Upper lobe of left lung (tissue), 6 donors: ENCODE data around the gene CERS6. TPM values are rescaled to one million over a fixed set of nuclear protein-coding genes. Genes with fewer than 3 reads are reported as not detected.

ENCODE experiments used
- ATAC-seq, 2 donors: fragments of 200-7000 bp; cut with Tn5 transposase; one replicate each; pipeline ENCODE4 v1.9.1; 2022; ENCODE audit warnings: mild to moderate bottlenecking in 2 of 2, moderate library complexity in 2 of 2; ENCODE audit not compliant: low FRiP score in 2 of 2
- DNase-seq, 2 donors: peaks; one replicate each; pipeline ENCODE4 v3.0.0-alpha.2; 2019 to 2020
- H3K27ac ChIP-seq, 4 donors: fragments of 200-600 bp; sonication (generic); one replicate each; pipeline ENCODE4 v1.5.1; 2016 to 2019
- H3K27me3 ChIP-seq, 4 donors: fragments of 200-600 bp; sonication (generic); one replicate each; pipeline ENCODE4 v1.5.1; 2017 to 2019
- H3K36me3 ChIP-seq, 4 donors: fragments of 200-600 bp; sonication (generic); one replicate each; pipeline ENCODE4 v1.5.1; 2016 to 2019
- H3K4me1 ChIP-seq, 4 donors: fragments of 200-600 bp; sonication (generic); one replicate each; pipeline ENCODE4 v1.5.1; 2018 to 2019
- H3K4me3 ChIP-seq, 4 donors: fragments of 200-600 bp; sonication (generic); one replicate each; pipeline ENCODE4 v1.5.1; 2017 to 2019; ENCODE audit warnings: mild to moderate bottlenecking in 2 of 4, moderate library complexity in 1 of 4
- H3K9me3 ChIP-seq, 4 donors: fragments of 200-600 bp; sonication (generic); one replicate each; pipeline ENCODE4 v1.5.1; 2018 to 2019
- EP300 ChIP-seq, 4 donors: sonication (generic); formaldehyde crosslinking; IDR thresholded peaks; one replicate each; pipeline ENCODE4 v1.5.1; 2017; ENCODE audit warnings: antibody characterized with exemption in 4 of 4, control low read depth in 2 of 4
- POLR2A ChIP-seq, 4 donors: fragments of 450-650 bp; IDR thresholded peaks; one replicate each; pipeline ENCODE4 v1.5.1; 2016 to 2017; ENCODE audit warnings: antibody characterized with exemption in 4 of 4, mild to moderate bottlenecking in 2 of 4
- POLR2AphosphoS5 ChIP-seq, 2 donors: sonication (generic); formaldehyde crosslinking; IDR thresholded peaks; one replicate each; pipeline ENCODE4 v1.5.1; 2017; ENCODE audit warnings: antibody characterized with exemption in 2 of 2
- WGBS, 2 donors: methylation state at CpG; one replicate each; pipeline ENCODE4 v1.1.5; 2017 to 2018; 5-methylcytosine and 5-hydroxymethylcytosine counted together
- total RNA-seq, 6 donors: library from RNA; depleted of rRNA in 4 of 6; stranded (reverse); fragments of >200 nt in 4 of 6; gene quantifications; one replicate each; pipeline versions ENCODE4 v1.1.0 to v1.2.1, GENCODE V29; 2016 to 2021
- TF ChIP-seq, protein P1 (sequence below), 6 experiments: fragments of 450-650 bp in 4 of 6; fragments of 200-600 bp in 2 of 6; sonication (generic) in 2 of 6; IDR thresholded peaks; one replicate each; pipeline ENCODE4 v1.5.1; 2016 to 2019; ENCODE audit warnings: antibody characterized with exemption in 6 of 6
- donor health status: DM: no; HTN: no; CAD: no; lungs with moderate emphysema.
- donor health status: DM: no; HTN: yes; CAD: no; lungs with severe emphysema.

The CERS6 gene
- total RNA-seq, 6 donors from 2014 or later: 7.3 to 24.7 (median 16.6) TPM

DNA sequence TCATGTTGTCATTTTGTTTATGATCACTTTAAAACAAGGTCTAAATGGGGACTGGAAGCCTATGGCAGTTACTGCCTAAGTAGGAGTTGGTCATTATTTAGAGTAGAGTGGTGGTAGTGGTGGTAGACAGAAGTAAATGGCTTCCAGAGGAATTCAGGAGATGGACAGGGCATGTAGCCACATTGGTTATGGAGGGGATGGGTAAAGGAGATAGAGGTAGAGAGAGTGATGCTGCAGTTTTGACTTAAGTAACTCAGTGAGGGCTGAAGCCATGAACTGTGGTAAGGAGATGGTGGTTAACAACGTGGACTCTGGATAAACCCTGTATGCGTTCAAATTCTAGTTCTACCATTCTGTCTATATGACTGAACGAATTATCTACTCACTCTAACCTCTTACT is 284.7 kb downstream of the CERS6 start:
- ATAC-seq: no peak
- TF ChIP-seq POLR2AphosphoS5 (IDR thresholded peaks at IDR 0.05) (no peak), POLR2A (IDR thresholded peaks at IDR 0.05) (no peak), EP300 (IDR thresholded peaks at IDR 0.05) (no peak)
- TF ChIP-seq, protein P1, sequence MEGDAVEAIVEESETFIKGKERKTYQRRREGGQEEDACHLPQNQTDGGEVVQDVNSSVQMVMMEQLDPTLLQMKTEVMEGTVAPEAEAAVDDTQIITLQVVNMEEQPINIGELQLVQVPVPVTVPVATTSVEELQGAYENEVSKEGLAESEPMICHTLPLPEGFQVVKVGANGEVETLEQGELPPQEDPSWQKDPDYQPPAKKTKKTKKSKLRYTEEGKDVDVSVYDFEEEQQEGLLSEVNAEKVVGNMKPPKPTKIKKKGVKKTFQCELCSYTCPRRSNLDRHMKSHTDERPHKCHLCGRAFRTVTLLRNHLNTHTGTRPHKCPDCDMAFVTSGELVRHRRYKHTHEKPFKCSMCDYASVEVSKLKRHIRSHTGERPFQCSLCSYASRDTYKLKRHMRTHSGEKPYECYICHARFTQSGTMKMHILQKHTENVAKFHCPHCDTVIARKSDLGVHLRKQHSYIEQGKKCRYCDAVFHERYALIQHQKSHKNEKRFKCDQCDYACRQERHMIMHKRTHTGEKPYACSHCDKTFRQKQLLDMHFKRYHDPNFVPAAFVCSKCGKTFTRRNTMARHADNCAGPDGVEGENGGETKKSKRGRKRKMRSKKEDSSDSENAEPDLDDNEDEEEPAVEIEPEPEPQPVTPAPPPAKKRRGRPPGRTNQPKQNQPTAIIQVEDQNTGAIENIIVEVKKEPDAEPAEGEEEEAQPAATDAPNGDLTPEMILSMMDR (IDR thresholded peaks at IDR 0.05): no peak
- Histone ChIP-seq H3K4me3 (no peak overlapping the region), H3K27me3 (no peaks in the 10 kb centered on the region), H3K4me1 (no peaks in the 10 kb centered on the region), H3K9me3 (no peaks in the 10 kb centered on the region), H3K36me3 (no peaks in the 10 kb centered on the region), H3K27ac (no peak overlapping the region)
- 63 to 76% methylated on average over 3 of the region's 3 CpGs for WGBS, 2 donors
- DNase-seq: no peak

DNA sequence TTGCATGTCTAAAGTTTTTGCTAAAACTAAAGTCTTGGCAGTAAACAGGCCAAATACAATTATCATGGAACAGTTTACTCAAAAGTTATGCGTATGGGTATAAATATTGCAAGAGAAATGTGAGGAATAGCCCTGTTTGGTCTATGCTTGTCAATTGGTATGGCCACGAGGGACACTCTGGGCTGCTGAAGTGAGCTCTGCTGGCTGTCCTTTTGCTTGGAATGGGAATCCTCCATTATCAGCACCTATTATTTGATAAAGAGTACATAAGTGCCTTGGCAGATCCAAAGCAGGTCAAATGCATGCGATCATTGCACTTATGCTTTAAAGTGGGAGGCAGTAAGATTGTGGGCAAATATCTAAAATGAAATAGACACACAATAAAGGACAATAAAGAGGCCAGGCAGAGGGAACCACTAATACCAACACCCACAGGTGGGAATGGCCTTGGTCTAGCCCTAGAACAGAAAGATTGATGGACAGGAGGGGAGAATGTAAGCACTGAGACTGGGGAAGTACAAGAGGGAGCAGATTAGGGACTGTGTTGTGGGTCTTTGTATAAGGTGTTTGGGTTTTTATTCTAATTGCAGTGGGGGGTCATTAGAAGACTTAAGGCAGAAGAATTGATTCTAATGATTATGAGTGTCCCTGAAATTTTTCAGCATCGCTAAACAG is 286.3 kb downstream of the CERS6 start:
- 81 to 86% methylated on average over 4 of the region's 4 CpGs for WGBS, 2 donors
- no peaks in the 10 kb centered on the region for H3K27me3 ChIP-seq
- no peak for DNase-seq
- H3K27ac ChIP-seq: no peak overlapping the region
- H3K4me3 ChIP-seq: no peak overlapping the region
- no peak for ATAC-seq
- no peaks in the 10 kb centered on the region for H3K4me1 ChIP-seq
- no peaks in the 10 kb centered on the region for H3K9me3 ChIP-seq
- H3K36me3 ChIP-seq: no peaks in the 10 kb centered on the region
- TF ChIP-seq, protein P1 (IDR thresholded peaks at IDR 0.05): no peak
- TF ChIP-seq EP300 (IDR thresholded peaks at IDR 0.05) (no peak), POLR2A (IDR thresholded peaks at IDR 0.05) (no peak)

DNA sequence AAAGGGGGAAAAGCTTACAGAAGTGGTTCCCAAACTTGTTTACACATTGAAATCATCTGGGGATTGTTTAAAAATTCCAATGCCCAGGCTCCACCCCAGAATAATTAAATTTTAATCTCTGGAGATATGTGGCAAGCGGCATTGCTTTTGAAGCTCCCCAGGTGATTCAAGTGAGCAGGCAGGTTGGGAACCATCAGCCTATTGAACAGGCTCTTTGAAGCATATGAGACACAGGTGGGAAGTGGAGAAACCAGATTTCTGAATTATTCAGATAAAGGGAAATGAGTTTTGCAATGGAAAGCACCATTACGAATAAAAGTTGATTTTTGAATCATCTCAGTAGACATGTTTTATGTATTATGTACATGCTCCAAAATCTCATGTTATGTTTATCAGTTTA is 288.8 kb downstream of the CERS6 start:
- WGBS, 2 donors: 86 to 88% methylated on average over 2 of the region's 2 CpGs

DNA sequence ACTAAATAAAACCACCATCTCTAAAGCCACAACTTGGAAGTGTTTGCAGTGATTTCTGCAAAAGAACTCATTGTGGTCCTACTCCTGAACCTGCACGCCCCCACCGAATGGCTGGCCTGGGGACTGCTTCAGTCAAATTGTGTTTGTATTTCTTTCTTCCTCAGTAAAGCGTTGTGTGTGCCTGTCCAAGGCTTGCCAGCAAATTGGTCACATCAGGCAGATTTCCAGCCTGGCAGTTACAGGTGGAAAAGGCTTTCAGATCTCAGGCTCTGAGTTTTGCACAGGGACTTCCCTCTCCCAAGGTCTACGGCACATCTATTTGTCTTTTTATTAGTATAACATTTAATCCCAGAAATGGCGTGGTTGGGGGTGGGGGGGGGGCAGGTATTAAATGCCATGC is 292.4 kb downstream of the CERS6 start:
- Histone ChIP-seq H3K4me1 (no peaks in the 10 kb centered on the region), H3K36me3 (no peaks in the 10 kb centered on the region), H3K4me3 (no peak overlapping the region), H3K9me3 (no peaks in the 10 kb centered on the region), H3K27me3 (no peaks in the 10 kb centered on the region), H3K27ac (no peak overlapping the region)
- no peak for ATAC-seq
- WGBS, 2 donors: 83 to 90% methylated on average over 5 of the region's 5 CpGs
- DNase-seq: no peak
- TF ChIP-seq POLR2A (IDR thresholded peaks at IDR 0.05): no peak
- TF ChIP-seq POLR2AphosphoS5 (IDR thresholded peaks at IDR 0.05): no peak
- no peak for TF ChIP-seq EP300 (IDR thresholded peaks at IDR 0.05)

More for the DNA sequence above, 288.8 kb downstream of the CERS6 start:
- Histone ChIP-seq H3K27me3 (no peaks in the 10 kb centered on the region), H3K4me1 (no peaks in the 10 kb centered on the region), H3K36me3 (no peaks in the 10 kb centered on the region), H3K27ac (no peak overlapping the region), H3K4me3 (no peak overlapping the region), H3K9me3 (no peaks in the 10 kb centered on the region)
- ATAC-seq (no peak), DNase-seq (no peak)
- TF ChIP-seq, protein P1 (IDR thresholded peaks at IDR 0.05): no peak
- no peak for TF ChIP-seq EP300 (IDR thresholded peaks at IDR 0.05)

DNA sequence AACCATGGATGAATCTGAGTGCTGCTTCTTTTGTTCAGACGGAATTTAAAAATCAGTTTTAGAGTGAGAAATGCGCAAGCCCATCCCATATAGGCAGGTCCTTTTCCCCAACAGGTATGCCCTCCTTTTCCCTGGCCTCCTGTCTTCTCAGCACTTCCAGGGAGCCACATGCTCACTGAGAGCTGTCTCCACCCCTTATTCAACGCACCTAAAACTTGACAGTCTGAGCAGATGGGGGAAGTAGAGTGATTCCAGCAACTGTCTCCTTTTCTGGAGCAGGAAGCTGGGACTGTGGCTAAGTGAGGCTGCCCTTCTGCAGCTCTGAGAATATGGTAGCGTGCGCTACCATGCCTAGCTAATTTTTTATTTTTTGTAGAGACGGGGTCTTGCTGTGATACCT is 293.2 kb downstream of the CERS6 start:
- Histone ChIP-seq H3K27me3 (no peaks in the 10 kb centered on the region), H3K9me3 (no peaks in the 10 kb centered on the region), H3K27ac (no peak overlapping the region), H3K36me3 (no peaks in the 10 kb centered on the region), H3K4me3 (no peak overlapping the region), H3K4me1 (no peaks in the 10 kb centered on the region)
- TF ChIP-seq EP300 (IDR thresholded peaks at IDR 0.05) (no peak), POLR2A (IDR thresholded peaks at IDR 0.05) (no peak), POLR2AphosphoS5 (IDR thresholded peaks at IDR 0.05) (no peak)
- TF ChIP-seq, protein P1 (IDR thresholded peaks at IDR 0.05): no peak
- 80 to 81% methylated on average over 3 of the region's 6 CpGs for whole genome bisulfite sequencing, 2 donors
- ATAC-seq (no peak), DNase-seq (no peak)
